Loucy (cell line): Measurements from ENCODE around the gene TMPRSS6.

Source experiments
- CTCF ChIP-seq: fragments of 200-600 bp; sonication (generic); conservative IDR thresholded peaks from 2 replicates; pipeline ENCODE4 v1.5.1; 2014; ENCODE audit warnings: mild to moderate bottlenecking, antibody characterized with exemption, low read length
- EZH2phosphoT487 ChIP-seq: fragments of 200-600 bp; IDR thresholded peaks from 2 replicates; pipeline ENCODE4 v1.6.1; 2018; ENCODE audit warnings: antibody characterized with exemption, mild to moderate bottlenecking, moderate library complexity, borderline replicate concordance

- no peak for TF ChIP-seq CTCF
- TF ChIP-seq EZH2phosphoT487 = no peak
Measured at GRCh38 chr22:37079668-37080171, 29.8 kb downstream of the TMPRSS6 start.
